NCI-H69 (cell line): ENCODE data around the gene SH3PXD2A.

ENCODE experiments used
- DNase-seq: peaks from one replicate; lab custom pipeline; 2025; lab: John Stamatoyannopoulos, UW

The SH3PXD2A gene

GRCh38 chr10:103879409-103879808, 24.0 kb upstream of the SH3PXD2A start:
- DNase-seq = no peak

DNA sequence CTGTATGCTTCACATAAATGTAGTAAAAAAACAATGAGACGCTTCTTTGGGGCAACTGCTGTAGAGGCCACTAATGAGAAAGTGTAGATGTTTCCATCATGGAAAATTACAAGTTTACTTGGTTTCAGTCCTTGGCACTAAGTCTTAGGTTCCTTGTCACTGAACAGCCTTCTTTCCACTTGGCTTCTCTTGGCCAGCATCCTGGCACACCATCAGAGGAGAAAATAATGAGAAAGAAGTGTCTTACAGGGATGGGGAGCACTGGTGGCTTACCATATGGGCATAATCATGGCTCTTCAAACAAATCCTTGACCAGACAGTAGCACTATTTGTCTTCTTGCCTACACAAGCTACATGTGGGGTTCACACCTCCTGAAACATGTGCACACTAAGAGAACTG, 22.5 kb upstream of the SH3PXD2A start:
- DNase-seq = no peak

DNA sequence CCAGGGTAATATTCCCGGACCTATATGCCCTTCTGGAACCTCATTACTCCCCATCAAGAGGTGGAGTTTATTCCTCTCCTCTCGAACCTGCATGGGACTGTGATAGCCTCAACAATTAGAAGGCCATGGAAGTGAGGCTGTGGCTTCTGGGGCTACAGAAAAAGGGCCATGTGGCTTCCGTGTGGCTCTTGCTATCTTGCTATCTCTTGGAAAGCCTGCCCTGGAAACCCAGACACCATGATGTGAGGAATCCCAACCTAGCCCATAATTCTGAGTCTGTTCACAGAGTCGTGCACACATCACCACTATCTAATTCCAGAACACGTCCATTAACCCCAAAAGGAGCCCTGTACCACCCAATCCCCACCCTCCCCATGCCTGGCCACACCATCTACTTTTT, 20.8 kb upstream of the SH3PXD2A start:
- no peak for DNase-seq

DNA sequence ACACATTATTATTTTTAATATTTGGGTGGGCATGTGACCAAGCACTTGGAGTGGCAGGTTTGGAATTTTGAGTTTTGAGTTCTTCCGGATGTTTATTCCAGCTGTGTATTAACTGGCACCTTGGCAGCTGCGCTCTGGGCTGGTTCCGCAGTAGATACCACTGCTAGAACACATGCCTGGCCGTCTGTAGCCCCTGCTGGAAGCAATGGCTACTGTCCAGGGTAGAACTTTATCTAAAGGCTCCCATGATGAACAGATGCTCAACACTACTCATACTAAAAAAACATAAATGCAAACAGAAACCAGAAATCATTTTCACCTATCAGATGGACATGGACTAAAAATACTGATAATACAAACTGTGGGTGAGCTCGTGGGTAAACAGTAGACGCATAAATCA, 19.4 kb upstream of the SH3PXD2A start:
- peak; percentile 81 for DNase-seq

- DNase-seq = peak; percentile 10
Observed at GRCh38 chr10:103872137-103872931, 17.0 kb upstream of the SH3PXD2A start.

- no peak for DNase-seq
Observed at GRCh38 chr10:103871006-103871405, 15.6 kb upstream of the SH3PXD2A start.

- DNase-seq = no peak
Observed at GRCh38 chr10:103870516-103870915, 15.1 kb upstream of the SH3PXD2A start.

- DNase-seq = no peak
Observed at GRCh38 chr10:103869336-103869735, 14.0 kb upstream of the SH3PXD2A start.

DNA sequence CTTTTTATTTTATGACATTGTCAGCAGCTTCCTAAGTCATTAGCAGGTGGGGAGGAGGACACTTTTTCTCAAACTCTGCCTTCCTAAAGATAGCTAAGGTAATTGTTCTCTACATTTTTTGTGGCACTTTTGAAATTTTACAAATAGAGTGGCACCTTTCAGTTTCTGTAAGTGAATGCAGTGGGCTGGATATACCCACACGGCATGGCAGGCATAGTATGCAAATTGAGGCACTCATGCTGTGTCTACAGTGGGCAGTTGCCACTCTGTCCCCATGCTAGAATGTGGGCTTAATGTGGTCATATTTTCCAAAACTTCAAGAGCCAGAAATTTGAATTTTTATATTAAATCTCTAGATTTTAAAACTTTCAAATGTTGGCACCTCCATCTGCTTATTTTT, 12.8 kb upstream of the SH3PXD2A start:
- DNase-seq = no peak

DNA sequence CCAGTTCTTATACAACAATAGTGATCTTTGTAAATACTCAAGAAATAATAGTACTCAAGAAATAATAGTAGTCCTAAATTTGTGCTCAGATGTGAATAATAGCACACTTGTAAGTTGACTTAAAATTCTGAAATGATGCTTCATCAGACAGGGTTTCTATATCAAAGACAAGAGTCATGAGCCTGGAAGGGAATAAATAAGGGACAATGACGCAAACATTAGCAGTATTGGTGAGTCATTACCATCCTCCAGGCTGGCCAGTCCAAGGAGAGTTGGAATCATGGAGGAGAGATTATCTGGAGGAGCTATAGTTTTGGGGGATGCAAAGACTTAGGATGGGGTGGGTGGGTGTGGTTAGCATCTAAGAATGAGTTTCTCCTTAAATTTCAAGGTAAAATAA, 6.1 kb upstream of the SH3PXD2A start:
- DNase-seq = no peak

DNA sequence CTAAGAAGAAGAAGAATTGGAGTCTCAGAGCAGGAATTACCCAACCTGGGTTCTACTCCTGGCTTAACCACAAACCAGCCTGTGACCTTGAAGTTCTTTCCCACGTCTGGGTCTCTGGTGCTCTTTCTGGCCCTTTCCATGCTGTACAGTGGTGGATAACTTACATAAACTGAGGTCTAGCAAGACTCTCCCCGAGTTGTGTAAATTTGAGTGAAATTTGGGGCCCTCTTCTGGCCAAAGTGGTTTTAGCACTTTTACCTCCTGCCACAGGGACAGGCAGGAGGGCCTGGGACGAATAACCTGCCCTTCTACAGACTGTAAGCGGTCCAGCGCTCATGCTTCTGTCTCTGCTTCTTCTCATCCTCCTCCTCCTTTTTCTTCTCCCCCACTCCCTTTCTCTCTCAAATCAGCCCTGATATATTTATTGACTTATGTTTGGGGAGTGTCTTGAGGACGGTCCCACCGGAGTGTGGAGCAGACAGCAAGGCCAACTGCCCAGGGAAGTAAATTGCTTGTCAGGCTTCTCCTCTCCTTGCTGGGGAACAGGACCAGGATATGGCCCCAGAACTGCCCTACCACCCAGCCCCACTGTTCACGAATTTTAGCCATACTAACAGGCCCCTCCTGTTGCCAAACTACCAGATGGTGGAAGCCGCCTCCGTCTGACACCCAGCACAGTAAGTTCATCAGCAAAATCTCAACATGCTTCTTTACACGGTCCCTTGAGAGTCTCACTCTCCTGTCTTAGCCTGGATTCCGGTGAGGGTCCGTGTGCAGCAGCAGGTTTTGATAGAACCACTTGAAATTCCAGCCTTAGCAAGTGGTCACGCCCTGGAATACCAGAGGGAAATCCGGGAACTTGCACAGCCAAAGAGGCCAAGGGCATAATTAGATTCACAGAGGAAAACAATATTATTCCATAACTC, 4.0 kb upstream of the SH3PXD2A start:
- DNase-seq = peak; percentile 61

DNA sequence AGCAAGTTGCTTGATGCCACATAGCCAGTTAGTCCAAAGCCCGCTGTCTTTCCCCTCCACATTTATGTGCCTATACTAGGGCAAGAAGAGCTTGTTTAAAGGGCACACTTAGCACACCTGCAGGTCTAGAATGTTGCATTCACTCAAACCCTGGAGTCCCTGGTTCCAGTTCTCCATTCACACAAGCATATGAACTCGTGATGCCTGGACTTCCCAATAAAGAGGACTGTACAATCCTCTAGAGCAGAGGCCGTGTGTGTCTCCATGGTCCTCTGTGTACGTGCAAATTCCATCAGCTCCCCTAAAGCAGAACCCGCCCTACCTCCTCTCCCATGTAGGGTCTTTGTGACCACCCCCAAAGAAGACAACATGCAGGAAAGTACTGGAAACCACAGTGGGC, 3.0 kb upstream of the SH3PXD2A start:
- DNase-seq = no peak

DNA sequence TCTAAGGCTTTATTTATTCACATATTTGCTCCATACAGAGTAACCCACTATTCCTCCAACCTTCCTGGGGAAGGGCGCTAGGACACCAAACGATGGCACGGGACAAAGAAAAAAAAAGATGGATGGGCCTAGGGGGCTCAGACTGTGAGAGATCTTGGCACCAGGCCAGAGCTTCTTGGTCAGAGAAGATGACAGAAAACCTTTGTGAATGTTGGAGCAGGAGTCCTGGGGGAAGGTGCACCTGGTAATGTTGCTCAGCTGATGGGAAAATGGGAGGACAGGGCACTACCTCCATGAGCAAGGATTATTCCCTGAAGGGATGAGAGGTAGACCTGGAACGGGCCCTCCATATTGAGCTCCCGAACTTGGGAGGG, 1.4 kb upstream of the SH3PXD2A start:
- DNase-seq = peak; percentile 18

DNA sequence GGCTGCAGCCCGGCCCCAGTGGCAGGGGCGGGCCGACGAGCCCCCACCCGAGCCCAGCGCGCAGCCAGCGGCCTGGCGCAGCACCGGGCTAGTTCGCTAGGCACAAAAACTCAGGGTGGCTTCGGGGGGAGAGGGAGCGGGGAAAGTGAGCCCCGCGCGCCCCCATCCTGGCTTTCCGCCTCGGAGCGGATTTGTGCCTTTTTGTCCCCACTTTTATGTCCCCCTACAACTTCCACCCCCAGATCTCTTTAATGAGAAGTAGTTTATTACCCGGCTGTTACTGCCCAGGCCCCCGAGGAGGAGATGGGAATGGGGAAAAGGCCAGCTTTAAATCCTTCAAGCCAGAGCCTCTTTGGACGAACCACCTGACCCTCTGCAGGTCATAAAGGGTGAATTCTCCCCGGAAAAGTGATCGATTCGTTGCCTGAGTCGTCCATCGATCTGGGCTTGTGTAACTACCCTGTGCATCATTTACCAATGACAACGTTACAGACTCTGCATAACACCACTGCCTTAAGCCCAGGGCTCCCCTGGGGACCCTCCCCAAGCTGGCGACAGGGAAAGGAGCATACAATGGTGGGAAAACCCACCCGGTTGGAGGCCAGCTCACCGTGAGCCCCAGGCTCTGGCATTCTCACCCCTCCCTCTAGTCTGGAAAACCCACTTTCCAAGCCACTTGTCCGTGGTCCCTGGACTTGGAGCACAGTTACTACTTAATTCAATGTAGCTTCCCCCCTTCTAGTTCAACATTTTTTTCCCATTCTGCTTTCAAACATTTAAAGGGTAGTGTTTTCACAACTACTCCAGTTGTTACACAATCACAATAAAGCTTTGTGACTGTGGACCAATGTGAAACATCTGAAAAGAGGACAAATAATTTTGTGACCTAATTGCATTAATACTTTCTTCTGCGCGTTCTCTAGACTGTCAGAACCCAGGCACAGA, 748 bp upstream of the SH3PXD2A start:
- DNase-seq = no peak

GRCh38 chr10:103854686-103855391, 537 bp downstream of the SH3PXD2A start:
- DNase-seq = peak; percentile 56

DNA sequence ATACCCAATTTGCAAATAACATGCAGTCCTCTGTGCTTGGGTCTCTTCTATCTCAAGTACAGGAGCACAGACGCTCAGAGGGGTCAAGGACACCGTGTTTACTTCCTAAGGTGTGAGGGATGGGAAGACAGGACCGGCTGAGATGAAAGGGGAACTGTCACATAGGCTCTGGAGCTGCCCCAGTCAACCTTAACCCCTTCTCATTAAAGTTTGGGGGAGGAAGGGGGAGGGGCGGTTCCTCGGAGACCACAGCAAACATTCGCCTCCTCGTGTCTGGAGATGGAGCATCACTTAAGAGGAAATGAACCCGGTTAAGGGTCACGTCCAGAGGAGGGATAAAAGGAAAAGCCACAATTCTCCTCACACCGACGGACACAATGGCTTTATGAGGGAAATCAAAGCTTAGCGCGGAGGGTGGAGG, 1.1 kb downstream of the SH3PXD2A start:
- no peak for DNase-seq

DNA sequence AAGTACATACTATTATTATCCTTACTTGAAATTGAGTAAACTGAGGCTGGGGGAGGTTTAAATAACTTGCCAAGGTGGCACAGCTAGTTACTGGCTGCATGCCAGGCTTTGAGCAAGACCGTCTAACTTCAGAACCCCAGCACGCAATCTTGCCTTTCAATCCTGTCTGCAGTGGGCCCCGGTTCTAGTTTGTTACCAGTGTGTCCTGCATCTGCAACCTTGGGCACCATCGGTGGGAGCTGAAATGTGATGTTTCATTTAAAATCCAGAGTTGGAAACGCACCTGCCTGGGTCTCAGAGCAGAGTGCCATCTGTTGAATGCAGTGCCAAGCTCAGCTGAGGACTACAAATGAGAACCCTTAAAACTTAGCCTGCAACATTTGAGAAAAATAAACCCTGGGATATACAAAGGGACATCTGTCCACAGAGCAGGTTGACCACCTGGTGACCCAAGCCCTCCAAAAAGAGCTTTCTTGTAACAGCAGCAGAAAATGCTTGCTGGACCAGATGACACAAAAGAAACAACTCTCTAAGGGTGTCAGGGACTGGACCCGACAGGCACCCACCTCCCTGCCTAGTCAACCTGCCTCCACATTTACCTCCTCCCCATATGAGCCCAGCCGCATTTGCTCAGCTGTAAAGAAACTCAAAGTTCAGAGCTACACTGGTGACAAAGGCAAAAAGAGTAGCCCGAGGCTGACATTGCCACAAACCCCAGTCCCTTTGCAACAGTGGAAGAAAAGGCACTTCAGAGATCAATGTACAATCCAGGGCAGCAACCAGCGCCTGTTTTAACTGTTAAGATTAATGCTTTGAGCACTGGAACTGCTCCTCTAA, 1.7 kb downstream of the SH3PXD2A start:
- peak; percentile 29 for DNase-seq

GRCh38 chr10:103852856-103853255, 2.5 kb downstream of the SH3PXD2A start:
- no peak for DNase-seq

DNA sequence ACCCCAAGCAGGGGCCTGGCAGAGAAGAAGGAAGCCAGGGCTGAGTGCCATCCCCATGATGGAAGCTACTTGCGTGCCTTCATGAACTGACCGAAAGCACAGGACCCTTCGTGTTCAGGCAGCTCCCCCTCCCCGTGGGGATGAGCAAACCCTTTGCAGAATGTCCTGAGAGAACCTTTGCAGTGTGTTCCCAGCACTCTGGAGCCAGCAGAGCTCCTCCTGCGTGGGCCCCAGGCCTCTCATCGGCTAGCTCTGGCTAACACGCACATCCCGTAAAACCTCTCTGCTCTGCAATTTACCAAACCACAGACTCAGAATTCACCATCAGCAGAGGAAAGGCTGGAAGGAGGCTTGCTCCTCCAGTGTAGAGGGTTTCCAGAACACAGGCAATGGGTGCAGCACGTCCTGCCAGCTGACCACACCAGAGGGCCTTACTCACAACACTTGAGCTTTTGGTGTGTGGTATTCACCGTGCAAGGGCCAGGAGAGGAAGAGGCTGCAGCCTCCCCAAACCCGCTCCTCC, 3.1 kb downstream of the SH3PXD2A start:
- DNase-seq = no peak

DNA sequence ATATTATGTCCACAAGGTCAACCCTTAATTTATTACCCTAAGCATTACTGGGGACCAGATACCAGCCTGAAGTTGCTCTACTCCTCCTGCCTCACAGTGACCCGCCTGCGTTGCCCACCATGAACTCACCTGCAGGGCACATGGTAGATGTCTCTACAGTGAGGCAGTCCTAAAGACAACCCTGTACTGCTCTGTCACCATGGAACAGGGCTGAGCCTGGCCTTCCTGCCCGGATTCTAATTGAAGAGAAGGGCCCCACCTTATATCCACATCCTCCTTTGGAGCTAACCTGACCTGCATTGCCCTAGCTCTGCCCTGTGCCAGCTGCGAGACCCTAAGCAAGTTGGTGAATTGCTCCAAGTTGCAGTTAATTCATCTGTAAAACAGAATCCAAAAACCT, 4.1 kb downstream of the SH3PXD2A start:
- DNase-seq = no peak
